Epithelial cell of prostate (primary cell): Measurements from ENCODE around the gene GPR65.
"Not testable (repeated sequence)": the region's sequence is repeated elsewhere in the genome, so short reads cannot be mapped to it uniquely, and the experiment has no call there.

ENCODE experiments used
- DNase-seq: peaks from one replicate; pipeline ENCODE4 v3.0.0-alpha.2; 2011; ENCODE audit warnings: low read depth, low spot score
- H3K27ac ChIP-seq: fragments of 450-650 bp; 2 replicates; pipeline ENCODE4 v1.5.1; 2017; ENCODE audit warnings: mild to moderate bottlenecking

Gene GPR65

GRCh38 chr14:88002421-88003075 lies 2.4 kb upstream of the GPR65 start:
- no peak overlapping the region for H3K27ac ChIP-seq
- no peak for DNase-seq

GRCh38 chr14:88003425-88003824 lies 1.5 kb upstream of the GPR65 start:
- no peak overlapping the region for H3K27ac ChIP-seq
- DNase-seq, result no peak

GRCh38 chr14:88004506-88005036 lies 364 bp upstream of the GPR65 start:
- H3K27ac ChIP-seq, result no peak overlapping the region
- DNase-seq, result no peak

GRCh38 chr14:88005978-88006851 lies 1.3 kb downstream of the GPR65 start:
- DNase-seq, result no peak
- no peak overlapping the region for H3K27ac ChIP-seq

- H3K27ac ChIP-seq, result no peak overlapping the region
- no peak for DNase-seq
These were observed 2.7 kb downstream of the GPR65 start for GRCh38 chr14:88007608-88008007.

- no peak overlapping the region for H3K27ac ChIP-seq
- DNase-seq, result no peak
These were observed 3.3 kb downstream of the GPR65 start for GRCh38 chr14:88008039-88008742.

GRCh38 chr14:88009486-88009885 lies 4.6 kb downstream of the GPR65 start:
- no peak for DNase-seq
- H3K27ac ChIP-seq, result no peak overlapping the region

- H3K27ac ChIP-seq, result no peak overlapping the region
- no peak for DNase-seq
These were observed 5.4 kb downstream of the GPR65 start for GRCh38 chr14:88010331-88010730.

- no peak overlapping the region for H3K27ac ChIP-seq
- DNase-seq, result no peak
These were observed 7.6 kb downstream of the GPR65 start for GRCh38 chr14:88012495-88012894.

GRCh38 chr14:88013750-88014349 lies 8.9 kb downstream of the GPR65 start:
- no peak overlapping the region for H3K27ac ChIP-seq
- peak; percentile 12 for DNase-seq

- DNase-seq, result no peak
- no peak overlapping the region for H3K27ac ChIP-seq
These were observed 11.8 kb downstream of the GPR65 start for GRCh38 chr14:88016768-88017167.

- no peak for DNase-seq
- H3K27ac ChIP-seq, result no peak overlapping the region
These were observed 12.6 kb downstream of the GPR65 start for GRCh38 chr14:88017535-88017934.

- no peak for DNase-seq
- no peak overlapping the region for H3K27ac ChIP-seq
These were observed 18.8 kb downstream of the GPR65 start for GRCh38 chr14:88023658-88024187.

GRCh38 chr14:88024252-88025086 lies 19.5 kb downstream of the GPR65 start:
- not testable (repeated sequence) for DNase-seq, H3K27ac ChIP-seq

- no peak for DNase-seq
- no peak overlapping the region for H3K27ac ChIP-seq
These were observed 20.4 kb downstream of the GPR65 start for GRCh38 chr14:88025313-88025712.

- no peak for DNase-seq
- no peak overlapping the region for H3K27ac ChIP-seq
These were observed 22.0 kb downstream of the GPR65 start for GRCh38 chr14:88026890-88027289.

- no peak overlapping the region for H3K27ac ChIP-seq
- DNase-seq, result no peak
These were observed 24.6 kb downstream of the GPR65 start for GRCh38 chr14:88029500-88029899.

- no peak for DNase-seq
- no peak overlapping the region for H3K27ac ChIP-seq
These were observed 25.1 kb downstream of the GPR65 start for GRCh38 chr14:88030079-88030478.

- DNase-seq, result no peak
- H3K27ac ChIP-seq, result no peak overlapping the region
These were observed 26.0 kb downstream of the GPR65 start for GRCh38 chr14:88030892-88031291.
